Activated CD4-positive, CD25-positive, alpha-beta regulatory T cell treated with anti-CD3 and anti-CD28 coated beads, Interleukin-2, amount 50 U/mL, for 72 hours (primary cell): ENCODE data around the gene RBM28.

Experiments used
- DNase-seq: peaks from one replicate; pipeline ENCODE4 v3.0.0; 2021

Gene RBM28

DNA sequence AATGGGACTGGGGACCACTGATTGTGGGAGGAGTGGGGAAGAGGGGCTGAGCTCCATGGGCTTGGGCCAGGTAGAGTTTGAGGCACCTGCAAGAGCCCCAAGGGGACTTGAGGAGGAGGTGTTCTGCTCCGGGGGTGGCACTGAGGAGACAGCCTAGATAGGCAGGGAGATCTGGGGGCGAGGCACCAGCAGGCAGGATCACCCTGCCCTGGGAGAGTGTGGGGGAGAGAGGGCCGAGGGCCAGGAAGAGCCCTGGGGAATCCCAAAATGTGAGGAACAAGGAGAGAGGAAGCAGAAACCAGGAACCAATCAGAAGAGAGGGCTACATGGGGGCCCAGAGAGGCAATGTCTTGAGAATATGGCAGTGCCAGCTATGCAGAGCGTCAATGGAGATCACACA, 68.0 kb downstream of the RBM28 start:
- DNase-seq = no peak

DNA sequence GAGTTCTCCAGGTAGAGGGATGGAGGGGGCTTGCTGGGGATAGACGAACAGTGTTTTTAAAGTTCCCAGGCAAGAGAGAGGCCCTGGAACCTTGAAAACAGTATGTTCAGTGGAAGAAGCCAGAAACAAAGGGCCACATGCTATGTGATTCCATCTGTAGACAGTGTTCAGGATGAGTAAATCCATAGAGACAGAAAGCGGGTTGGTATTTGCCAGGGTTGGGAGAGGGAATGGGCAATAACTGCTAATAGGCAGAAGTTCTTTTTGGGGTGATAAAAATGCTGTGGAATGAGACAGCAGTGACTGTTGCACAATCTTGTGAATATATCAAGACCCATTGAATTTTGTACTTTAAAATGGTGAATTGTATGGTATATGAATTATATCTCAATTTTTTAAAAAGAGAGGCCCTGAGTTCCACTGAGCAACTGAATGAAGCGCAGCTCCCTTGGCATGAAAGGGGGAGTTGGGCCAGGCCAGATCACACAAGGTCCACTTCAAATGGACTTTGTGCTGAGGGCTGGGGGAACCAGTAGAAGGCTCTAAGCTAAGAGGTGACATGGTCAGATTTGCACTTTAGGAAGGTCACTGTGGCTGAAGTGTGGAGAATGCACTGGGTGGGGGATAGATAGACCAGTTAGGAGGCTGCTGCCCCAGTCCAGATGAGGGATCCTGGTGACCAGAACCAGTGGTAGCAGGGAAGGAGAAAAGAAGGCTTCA, 68.7 kb downstream of the RBM28 start:
- no peak for DNase-seq

DNA sequence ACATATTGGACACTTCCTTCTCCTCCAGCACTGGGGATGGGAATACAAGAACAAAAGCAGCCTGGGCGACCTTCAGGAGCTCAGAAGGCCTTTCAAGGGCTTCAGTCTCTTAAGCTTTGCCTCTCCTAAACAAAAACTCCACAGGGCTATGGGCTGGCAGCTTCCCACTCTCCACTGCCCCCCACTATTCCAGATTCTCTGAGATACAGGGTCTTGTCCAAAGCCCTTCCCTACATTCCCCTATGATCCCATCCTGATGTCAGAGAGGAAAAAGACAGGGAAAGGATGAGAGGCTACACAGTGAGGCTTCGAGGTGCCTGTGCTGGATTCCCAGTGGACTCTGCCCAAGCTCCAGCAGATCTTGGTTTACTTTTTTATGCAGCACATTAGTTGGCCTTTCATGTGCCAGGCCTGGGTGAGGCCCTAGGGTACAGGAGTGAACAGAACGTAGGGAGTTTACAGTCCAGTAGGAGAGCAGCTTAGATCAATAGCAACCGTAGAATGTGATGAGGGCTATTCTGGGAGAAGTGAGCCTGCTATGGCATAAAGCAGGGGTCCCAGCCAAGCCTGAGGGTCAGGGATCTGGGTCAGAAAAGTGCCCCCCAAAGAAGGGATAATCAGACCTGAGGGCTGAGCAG, 69.3 kb downstream of the RBM28 start:
- no peak for DNase-seq

DNA sequence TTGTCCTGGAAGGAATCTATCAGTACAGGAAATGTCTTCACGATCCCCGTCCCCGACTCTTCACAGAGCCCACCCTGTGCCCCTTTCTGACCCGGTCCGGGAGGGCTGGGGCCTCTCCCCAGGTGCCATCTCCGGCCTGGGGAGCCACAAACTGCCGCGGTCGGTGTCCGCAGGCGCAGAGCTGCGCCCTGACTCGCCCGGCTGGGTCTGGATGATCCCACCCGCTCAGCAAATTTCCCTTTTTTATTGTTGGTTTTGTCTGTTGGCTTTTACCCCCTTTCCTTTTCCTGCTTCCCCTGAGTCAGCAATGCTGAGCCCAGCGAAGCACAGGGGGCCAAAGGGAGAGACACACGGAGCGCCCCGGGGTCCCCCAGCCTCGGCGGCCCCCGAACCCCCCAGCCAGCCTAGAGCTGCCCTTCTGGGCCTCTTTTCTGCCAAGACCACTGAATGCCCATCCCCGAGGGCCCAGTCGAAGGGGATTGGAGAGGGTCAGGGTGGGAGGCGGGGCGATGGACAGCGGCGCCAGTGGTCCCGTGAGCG, 71.7 kb downstream of the RBM28 start:
- no peak for DNase-seq

DNA sequence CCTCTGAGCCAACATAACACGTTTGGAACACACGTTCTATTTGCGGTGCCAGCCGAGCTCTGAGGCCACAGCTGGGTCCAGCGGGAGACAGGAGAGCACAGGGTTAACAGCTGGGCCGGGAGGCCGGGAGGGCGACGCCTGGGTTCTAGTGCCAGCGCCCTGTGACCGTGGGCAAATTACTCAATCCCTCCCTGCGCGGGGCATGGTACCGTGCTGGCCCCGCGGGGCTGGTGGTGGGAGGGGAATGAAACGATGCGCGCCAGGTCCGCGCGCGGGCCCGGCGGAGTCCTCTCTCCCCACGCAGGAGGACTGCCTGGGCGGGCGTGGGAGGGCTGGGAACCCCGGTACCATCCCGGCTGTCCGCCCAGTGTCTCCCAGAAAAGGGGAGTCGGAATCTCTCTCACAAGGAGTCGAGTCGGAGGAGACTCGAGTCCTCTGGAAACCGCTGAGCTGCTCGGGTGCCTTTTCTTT, 72.2 kb downstream of the RBM28 start:
- DNase-seq = no peak

DNA sequence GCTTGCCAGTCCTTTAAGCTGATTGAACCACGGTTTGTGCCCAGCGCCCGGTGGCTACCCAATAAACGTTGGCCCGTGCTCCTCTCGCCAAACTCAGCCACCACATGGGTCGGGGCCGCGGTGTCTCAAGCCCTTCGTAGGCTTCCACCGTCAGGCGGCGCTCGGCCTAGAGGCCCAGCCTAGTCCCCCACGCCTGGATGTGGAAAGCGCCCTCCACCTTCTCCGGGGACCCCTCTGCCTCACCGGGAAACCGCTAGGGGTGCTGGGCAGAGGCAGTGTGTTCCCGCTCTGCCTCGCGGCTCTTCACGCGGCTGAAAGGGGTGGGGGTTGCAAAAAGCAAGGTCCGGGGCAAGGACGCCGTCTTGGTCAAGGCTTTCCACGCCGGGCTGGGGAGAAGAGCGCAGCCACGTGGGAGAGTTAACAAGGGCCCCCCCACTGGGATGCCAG, 72.9 kb downstream of the RBM28 start:
- no peak for DNase-seq

DNA sequence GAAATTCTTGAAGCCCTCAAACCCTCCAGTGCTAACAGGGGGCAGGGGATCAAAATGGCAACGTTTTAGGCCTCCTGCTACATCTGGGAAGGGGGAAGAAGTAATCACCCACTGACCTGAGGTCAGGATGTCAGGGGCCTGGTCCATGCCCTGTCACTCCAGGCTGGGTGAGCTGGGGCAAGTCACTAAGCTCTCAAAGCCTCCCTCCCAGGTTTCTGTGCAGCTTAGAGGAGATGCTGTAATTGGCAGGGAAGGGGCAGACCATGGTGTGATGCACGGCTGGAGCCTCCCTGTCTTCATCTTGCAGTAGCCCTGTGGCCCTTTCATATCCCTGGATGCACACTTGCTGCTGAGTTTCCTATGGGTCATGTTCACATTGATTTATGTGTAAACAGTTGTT, 75.5 kb downstream of the RBM28 start:
- no peak for DNase-seq

DNA sequence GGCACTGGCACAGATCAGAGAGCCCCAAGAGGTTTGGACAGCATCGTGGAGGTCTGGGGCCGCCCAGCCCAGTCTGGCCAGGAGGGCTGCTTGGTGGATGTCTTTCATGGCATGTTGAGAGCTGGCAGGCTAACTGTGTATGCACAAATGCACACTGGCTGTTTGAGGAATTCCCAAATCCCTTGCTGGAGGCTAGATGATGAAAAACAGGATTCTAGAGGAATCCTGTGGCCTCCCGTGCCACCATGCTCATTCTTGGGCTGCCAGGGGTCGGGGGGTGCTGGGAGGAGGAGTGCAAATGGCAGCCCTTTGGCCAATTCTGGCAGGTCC, 76.1 kb downstream of the RBM28 start:
- DNase-seq = no peak

DNA sequence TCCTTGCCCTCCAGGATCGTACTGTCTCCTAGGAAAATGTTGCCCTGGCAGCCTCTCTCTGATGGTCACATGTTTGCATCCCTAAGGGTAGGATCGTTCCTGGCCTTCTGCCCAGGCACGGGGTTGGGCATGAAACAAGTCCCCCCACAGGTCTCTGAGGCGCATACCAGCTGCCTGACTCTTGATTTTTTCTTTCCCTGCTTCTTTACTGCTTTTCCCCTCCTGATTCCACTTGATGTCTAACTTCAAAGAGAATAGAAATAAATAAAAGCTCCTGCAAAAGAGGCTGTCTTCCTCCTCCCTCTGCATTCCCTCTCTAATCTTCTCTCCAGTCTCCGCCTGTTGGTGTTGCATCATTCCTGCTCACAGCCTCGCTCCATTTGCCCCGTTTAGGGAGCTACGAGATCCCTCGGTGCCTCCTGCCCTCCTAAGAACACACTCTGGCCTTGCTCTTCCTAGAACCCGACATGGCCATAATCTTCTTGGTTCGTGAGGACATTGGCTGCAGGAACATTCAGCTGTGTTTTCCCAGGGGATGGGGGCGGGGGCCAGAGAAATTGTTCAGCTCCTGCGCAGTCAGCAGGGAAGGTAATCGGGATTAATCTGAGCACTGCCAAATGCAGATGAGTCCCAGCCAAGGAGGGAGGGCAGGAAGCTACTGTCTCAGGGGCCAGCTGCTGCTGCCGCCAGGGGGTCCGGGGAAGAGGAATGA, 76.7 kb downstream of the RBM28 start:
- DNase-seq = no peak

DNA sequence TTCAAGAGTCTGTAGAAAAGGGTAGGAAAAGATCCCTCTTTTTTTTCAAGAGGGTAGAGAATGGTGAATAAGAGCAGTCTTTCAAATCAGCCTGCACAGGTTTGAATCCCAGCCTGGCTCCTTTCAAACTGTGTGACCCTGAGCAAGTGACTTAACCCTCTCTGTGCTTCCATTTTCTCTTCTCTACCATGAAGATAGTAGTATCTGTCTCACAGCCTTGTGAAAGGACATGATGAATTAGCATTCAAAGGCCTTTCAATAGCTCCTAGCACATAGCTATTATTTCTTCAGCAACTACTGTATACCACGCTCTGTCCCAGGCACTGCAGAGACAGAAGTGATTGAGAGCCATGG, 77.2 kb downstream of the RBM28 start:
- DNase-seq = no peak

DNA sequence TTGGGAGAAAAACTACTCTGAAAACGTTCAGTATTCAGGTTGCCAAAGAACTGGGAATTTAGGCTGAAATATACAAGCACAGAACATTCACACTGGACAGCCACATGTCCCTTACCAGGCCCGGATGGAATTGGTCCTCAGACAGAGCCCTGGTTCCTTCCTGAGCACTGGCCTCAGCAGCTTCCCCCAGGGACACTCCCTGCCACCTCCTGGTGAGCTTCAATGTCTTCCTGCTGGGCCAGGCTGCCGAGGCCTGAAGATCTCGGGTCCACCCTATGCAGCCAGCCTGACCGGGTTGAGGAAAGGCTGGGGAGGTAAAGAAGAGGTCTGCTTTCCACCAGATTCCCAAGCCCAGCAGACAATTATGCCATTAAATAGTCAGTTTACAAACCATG, 77.8 kb downstream of the RBM28 start:
- no peak for DNase-seq

DNA sequence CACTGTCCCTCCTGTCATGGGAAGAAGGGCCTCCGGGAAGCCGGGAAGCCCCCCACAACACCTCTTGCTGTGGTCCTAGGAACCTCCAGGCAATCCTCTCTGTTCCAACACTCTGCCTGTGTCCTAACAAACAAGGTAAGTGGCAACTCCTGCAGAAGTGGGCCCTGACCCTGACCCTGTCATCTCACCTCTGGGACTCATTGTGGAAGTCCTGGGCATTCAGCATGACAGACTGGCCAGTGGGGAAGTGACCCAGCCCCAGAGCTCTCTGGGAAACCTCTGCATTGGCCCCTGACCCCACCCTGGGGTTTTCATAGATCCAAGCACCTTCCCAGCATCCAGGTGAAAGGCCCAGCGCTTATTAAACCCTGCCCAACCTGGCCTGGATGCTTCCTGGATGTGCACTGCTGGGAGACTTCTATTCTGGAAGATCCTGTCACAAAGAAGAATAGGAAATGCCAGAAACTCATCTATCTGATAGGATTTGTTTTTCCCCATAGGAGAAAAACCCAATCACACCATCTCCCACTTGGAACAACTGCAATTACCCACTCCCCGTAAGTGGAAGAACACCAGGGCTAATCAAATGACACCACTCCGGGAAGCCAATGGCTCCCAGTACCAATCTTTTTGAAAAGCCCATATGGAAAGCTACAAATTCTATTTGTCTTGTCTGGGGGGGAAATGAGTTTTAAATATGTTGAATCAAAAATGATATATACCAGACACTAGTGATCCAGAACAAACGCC, 78.4 kb downstream of the RBM28 start:
- DNase-seq = peak; percentile 7

DNA sequence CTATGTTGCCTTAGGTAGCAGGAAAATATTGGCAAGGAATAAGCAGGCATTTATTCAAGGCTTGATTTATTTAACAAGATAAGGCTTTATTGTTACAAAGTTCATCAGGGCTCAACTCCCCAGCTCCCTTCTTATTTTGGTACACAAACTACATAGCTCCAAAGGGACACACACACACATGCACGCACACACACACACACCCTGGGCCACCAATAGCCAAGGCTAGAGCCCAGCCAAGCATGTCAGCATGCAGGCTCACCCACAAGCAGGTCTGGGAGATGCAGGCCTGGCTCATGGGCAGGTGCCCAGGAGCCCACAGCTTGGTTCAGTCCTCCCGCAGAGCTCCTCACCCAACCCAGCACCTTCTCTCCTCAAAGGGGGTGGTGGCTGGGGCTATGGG, 79.2 kb downstream of the RBM28 start:
- no peak for DNase-seq

DNA sequence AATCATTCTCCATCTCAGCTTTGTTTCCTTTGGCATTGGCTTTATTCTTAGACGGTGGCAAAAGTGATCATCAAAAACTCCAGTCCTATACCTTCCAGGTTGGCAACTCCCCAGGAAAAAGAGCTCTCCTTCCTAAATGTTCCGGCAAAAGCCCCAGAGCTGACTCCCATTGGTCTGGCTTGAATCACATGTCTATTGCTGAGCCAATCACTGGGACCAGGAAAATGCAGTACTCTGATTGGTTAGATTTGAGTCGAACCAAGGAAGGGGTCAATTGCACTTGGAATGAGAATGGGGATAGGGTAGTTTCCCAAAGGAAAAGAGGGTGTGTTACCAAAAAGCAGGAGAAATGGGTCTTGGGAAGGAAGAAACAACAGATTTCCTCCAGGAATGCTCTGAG, 80.3 kb downstream of the RBM28 start:
- DNase-seq = no peak

DNA sequence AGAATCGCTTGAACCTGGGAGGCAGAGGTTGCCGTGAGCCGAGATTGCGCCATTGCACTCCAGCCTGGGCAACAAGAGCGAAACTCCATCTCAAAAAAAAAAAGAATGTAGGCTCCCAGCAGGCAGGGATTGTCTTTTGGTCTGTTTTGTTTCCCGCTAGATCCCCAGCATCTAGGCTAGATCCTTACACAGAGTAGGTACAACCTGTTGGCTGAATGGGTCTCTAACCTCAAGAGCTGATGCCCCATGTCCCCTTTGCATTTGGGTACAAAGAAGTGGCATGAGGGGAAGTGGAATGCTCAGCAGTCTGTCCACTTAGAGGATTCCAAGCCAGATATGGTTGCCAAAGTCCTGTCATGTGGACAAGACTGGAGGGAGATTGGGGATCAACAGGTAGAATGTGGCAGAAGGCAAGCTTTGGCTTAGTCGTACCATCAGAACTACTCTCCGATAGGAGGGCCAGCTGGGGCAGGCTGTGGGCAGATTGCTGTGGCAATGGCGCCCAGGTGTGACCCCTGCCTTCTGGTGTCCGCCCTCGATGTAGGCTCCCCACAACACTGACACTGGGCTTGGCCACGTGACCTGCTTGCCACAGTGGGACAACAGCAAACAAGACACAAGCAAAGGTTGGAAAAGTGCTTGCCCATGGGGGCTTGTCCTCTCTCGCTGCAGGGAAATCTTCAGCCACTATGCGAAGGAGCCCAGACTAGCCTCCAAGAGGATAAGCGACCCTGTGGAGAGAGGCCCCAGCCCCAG, 81.3 kb downstream of the RBM28 start:
- DNase-seq = no peak

DNA sequence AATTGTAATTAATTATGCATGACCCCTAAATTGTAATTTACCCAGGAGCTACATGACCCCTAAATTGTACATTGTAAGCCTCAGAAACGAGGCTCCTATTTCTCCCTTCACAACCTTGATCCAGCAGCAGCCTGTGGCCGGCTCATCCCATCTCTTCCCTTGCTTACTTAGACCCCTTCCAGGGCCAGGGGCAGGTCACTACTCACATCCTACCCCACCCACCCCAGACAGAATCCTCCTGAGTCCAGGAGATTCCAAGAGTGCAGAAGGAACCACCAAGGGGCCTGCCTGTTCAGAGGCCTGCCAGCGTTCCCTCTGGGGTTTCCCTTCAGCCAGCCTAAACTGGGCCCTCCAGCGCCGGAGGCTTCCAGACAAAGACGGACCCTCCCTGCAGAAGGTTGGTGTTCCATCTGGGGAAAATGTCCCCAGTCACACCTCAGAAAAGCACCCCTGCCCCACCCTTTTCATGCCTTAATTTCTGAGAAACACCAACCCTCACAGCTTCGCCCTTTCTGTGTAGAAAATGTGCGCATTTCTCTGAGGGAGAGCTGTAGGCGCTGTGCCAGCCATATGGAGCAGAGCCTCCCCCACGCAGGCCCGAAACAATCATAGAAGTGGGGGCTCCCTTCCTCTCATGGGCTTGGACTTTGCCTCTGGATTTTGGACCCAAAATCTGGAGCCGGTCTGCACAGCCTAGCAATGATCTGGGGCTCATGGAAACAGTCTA, 83.5 kb downstream of the RBM28 start:
- DNase-seq = no peak

DNA sequence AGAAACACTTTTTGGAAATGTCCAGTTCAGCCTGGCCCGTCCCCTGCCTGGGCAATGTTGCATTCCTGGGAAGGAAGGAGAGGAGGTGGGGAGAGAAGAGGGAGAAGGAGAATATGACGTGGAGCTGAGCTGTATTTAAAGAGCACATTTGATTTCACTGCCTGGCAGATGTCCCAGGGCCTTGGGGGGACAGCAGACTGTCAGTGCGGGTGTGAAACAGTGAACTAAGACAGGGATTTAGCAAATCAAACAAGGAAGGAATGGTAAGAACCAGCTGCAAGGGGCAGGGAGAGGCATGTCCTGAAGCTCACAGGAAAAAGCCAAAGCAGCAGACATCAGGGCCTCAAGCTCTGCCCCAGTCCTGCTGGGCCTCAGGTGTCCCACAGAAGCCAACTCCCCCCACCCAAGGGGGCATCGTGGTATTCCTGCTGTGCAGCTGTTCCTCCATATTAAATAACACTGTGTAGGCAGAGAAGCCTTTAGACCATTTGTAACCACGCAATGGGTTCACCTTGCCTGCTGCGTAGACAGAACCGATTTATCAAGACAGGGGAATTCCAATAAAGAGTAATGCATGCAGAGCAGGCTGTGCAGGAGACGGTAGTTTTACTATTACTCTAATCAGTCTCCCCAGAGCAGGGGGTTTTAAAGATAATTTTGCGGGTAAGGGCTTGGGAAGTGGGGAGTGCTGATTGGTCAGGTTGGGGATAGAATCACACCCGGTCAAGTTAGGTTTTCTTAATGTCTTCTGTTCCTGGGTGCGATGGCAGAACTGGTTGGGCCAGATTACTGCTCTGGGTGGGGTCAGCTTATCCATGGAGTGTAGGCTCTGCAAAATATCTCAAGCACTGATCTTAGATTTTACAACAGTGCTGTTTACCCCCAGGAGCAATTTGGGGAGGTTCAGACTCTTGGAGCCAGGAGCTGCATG, 84.3 kb downstream of the RBM28 start:
- DNase-seq = no peak

DNA sequence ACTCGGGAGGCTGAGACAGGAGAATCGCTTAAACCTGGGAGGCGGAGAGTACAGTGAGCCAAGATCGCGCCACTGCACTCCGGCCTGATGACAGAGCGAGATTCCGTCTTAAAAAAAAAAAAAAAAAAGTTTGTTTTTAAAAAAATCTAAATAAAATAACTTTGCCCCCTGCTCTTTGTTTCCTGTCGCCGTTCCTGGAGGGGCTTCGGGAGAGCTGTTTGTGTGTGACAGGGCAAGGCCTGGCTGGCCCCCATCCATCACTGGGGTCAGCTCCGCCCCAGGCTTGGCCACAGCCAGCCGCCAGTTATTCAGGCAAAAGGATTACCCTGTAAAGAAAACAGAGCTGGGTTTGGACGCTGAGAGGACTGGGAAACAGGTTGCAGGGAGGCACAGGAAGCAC, 86.2 kb downstream of the RBM28 start:
- no peak for DNase-seq

DNA sequence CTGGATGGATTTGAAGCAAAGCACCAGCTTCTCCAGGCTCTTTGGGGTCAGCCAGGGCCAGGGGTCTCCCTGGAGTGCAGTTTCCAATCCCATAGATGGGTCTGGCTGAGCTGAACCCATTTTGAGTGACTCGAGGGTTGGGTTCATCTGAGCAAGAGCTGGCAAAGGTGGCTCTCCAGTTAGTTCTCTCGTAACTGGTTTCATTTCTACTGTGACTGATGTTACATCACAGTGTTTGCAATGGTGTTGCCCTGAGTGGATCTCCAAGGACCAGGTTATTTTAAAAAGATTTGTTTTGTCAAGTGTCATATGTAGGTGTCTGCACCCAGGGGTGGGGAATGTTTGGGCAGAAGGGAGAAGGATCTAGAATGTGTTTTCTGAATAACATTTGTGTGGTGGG, 88.4 kb downstream of the RBM28 start:
- DNase-seq = no peak

DNA sequence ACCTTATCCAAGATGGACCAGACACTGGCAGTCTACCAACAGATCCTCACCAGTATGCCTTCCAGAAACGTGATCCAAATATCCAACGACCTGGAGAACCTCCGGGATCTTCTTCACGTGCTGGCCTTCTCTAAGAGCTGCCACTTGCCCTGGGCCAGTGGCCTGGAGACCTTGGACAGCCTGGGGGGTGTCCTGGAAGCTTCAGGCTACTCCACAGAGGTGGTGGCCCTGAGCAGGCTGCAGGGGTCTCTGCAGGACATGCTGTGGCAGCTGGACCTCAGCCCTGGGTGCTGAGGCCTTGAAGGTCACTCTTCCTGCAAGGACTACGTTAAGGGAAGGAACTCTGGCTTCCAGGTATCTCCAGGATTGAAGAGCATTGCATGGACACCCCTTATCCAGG, 89.2 kb downstream of the RBM28 start:
- DNase-seq = no peak

DNA sequence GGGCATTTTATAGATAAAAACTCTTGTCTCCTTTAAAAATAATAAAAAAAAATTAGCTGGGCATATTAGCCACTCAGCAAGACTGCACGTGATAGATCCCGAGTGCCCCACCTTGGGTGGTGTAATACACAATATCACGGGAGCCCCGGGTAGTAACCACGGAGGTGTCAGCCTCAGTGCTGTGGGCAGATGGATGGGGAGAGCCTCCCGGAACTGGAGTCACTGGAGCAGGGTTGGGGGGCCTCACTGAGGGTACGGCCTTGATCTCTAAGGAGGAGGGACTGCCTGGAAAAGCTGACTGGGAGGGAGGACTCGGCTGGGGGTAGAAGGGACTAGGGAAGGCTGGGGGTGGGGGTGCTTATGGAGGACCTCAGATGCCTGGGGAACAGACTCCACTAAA, 90.0 kb downstream of the RBM28 start:
- no peak for DNase-seq
